OCI-LY1 (cell line): ENCODE data around the gene MAJIN.

Experiments
- EZH2 ChIP-seq: fragments of 200-600 bp; sonication (generic), shearing (Covaris generic); IDR thresholded peaks from 2 replicates; pipeline ENCODE4 v1.8.0; 2017; ENCODE audit warnings: borderline replicate concordance, mixed run types, mild to moderate bottlenecking, antibody characterized with exemption, low read length, moderate library complexity, mixed read lengths
- TF ChIP-seq, protein P1 (sequence below): fragments of 200-600 bp; sonication (generic), shearing (Covaris generic); IDR thresholded peaks from 2 replicates; pipeline ENCODE4 v1.5.1; 2017; ENCODE audit warnings: mild to moderate bottlenecking, antibody characterized with exemption, low read length, moderate library complexity, mixed read lengths

DNA sequence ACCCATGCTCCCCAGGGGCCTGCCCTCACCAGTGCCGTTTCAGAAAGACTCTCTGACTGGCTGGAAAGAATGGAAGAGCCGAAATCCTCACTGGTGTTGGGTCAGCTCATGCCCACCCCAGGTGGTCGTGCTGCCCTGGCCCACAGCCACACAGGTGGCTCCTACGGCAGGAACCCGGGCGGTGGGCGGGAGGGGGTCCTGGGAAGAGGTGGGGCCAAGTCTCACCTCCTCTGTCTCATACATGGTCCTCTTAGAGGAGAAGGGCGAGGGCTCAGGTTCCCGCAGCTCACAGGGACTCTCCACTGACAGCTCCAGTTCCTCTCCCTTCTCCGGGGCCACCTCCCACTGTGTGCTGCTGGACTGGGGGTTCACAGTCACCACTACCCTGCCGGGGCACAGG, 63.1 kb downstream of the MAJIN start:
- TF ChIP-seq, protein P1, sequence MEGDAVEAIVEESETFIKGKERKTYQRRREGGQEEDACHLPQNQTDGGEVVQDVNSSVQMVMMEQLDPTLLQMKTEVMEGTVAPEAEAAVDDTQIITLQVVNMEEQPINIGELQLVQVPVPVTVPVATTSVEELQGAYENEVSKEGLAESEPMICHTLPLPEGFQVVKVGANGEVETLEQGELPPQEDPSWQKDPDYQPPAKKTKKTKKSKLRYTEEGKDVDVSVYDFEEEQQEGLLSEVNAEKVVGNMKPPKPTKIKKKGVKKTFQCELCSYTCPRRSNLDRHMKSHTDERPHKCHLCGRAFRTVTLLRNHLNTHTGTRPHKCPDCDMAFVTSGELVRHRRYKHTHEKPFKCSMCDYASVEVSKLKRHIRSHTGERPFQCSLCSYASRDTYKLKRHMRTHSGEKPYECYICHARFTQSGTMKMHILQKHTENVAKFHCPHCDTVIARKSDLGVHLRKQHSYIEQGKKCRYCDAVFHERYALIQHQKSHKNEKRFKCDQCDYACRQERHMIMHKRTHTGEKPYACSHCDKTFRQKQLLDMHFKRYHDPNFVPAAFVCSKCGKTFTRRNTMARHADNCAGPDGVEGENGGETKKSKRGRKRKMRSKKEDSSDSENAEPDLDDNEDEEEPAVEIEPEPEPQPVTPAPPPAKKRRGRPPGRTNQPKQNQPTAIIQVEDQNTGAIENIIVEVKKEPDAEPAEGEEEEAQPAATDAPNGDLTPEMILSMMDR = no peak
- no peak for TF ChIP-seq EZH2
